HepG2 (cell line): ENCODE results near the gene TP73. TPM values are rescaled to one million over a fixed set of nuclear protein-coding genes. Genes with fewer than 3 reads are reported as not detected.

Experiments used
- ATM ChIP-seq: fragments of 450-650 bp; IDR thresholded peaks from 2 replicates; pipeline ENCODE4 v1.7.1; 2017; ENCODE audit warnings: mild to moderate bottlenecking, borderline replicate concordance
- HES4 ChIP-seq: sonication (generic); formaldehyde crosslinking; IDR thresholded peaks from 2 replicates; pipeline ENCODE4 v1.9.0; 2021; ENCODE audit warnings: mild to moderate bottlenecking, missing genetic modification reagents, borderline replicate concordance
- HNRNPH1 ChIP-seq: fragments of 200-400 bp; formaldehyde crosslinking; optimal IDR thresholded peaks from 2 replicates; pipeline ENCODE3; 2017; ENCODE audit warnings: mild to moderate bottlenecking, low read depth, low read length
- KDM2A ChIP-seq: sonication (generic); formaldehyde crosslinking; IDR thresholded peaks from 2 replicates; pipeline ENCODE4 v1.4.0; 2020; ENCODE audit warnings: low read depth, missing genetic modification reagents, borderline replicate concordance
- KLF12 ChIP-seq: sonication (generic); formaldehyde crosslinking; IDR thresholded peaks from 2 replicates; pipeline ENCODE4 v1.4.0; 2020; ENCODE audit warnings: missing genetic modification reagents, borderline replicate concordance
- RBFOX2 ChIP-seq: fragments of 200-400 bp; formaldehyde crosslinking; IDR thresholded peaks from 2 replicates; pipeline ENCODE4 v1.6.1; 2017; ENCODE audit warnings: low read depth, mild to moderate bottlenecking, low read length
- REPIN1 ChIP-seq: sonication (generic); formaldehyde crosslinking; IDR thresholded peaks from 2 replicates; pipeline ENCODE4 v1.8.0; 2022; ENCODE audit warnings: missing genetic modification reagents, low read depth, mild to moderate bottlenecking, borderline replicate concordance
- SRF ChIP-seq: IDR thresholded peaks from 2 replicates; pipeline ENCODE4 v1.6.1; 2011; ENCODE audit warnings: mild to moderate bottlenecking, low read depth, low read length, moderate library complexity
- SRSF9 ChIP-seq: fragments of 200-400 bp; formaldehyde crosslinking; IDR thresholded peaks from 2 replicates; pipeline ENCODE4 v1.6.1; 2018; ENCODE audit warnings: borderline replicate concordance, mild to moderate bottlenecking, low read depth, low read length; ENCODE audit not compliant: insufficient read depth, poor library complexity, severe bottlenecking
- XBP1 ChIP-seq: sonication (generic); formaldehyde crosslinking; IDR thresholded peaks from 2 replicates; pipeline ENCODE4 v1.5.0; 2020; ENCODE audit warnings: missing genetic modification reagents
- ZMYM2 ChIP-seq: sonication (generic); formaldehyde crosslinking; IDR thresholded peaks from 2 replicates; pipeline ENCODE4 v1.8.0; 2022; ENCODE audit warnings: mild to moderate bottlenecking, missing genetic modification reagents
- ZNF652 ChIP-seq: IDR thresholded peaks from 2 replicates; pipeline ENCODE4 v1.6.1; 2016; ENCODE audit warnings: low read depth, borderline replicate concordance
- ZNF746 ChIP-seq: sonication (generic); formaldehyde crosslinking; IDR thresholded peaks from 2 replicates; pipeline ENCODE4 v1.8.0; 2022; ENCODE audit warnings: mild to moderate bottlenecking, missing genetic modification reagents
- ZNF777 ChIP-seq: sonication (generic); formaldehyde crosslinking; IDR thresholded peaks from 2 replicates; pipeline ENCODE4 v1.4.0; 2020; ENCODE audit warnings: missing genetic modification reagents
- ZSCAN29 ChIP-seq: sonication (generic); formaldehyde crosslinking; conservative IDR thresholded peaks from 2 replicates; pipeline ENCODE4 v1.4.0; 2020; ENCODE audit warnings: mild to moderate bottlenecking, missing genetic modification reagents
- polyA plus RNA-seq, 8 experiments: library from polyadenylated mRNA; depleted of rRNA in 3 of 8; stranded (reverse) in 7 of 8; unstranded in 1 of 8; fragments of >200 nt; fragmentation: Illumina TruSeq in 4 of 8; extraction: Trizol in 4 of 8; gene quantifications; 2 replicates each; pipeline versions ENCODE4 v1.2.1 to v1.2.3, GENCODE V29; 2011 to 2016; ENCODE audit warnings: low read depth in 4 of 8, missing spikeins in 1 of 8, mixed read lengths in 1 of 8; ENCODE audit not compliant: insufficient read depth in 1 of 8
- total RNA-seq, 5 experiments: library from RNA; depleted of rRNA; stranded (reverse); fragments of >200 nt; fragmentation: Illumina TruSeq; extraction: Trizol; gene quantifications; 2 replicates each; pipeline ENCODE4 v1.2.3, GENCODE V29; 2016; ENCODE audit warnings: low read depth in 1 of 5
- TF ChIP-seq, protein P1 (sequence below), 2 experiments: sonication (generic) in 1 of 2; formaldehyde crosslinking in 1 of 2; IDR thresholded peaks; 2 replicates each; pipeline versions ENCODE4 v1.5.1 to v1.6.1; 2011 to 2020; ENCODE audit warnings: borderline replicate concordance in 1 of 2, low read depth in 1 of 2, low read length in 1 of 2, mild to moderate bottlenecking in 1 of 2, missing genetic modification reagents in 1 of 2, moderate library complexity in 1 of 2
- TF ChIP-seq, protein P2 (sequence below): sonication (generic); formaldehyde crosslinking; IDR thresholded peaks from 2 replicates; pipeline ENCODE4 v1.4.0; 2020; ENCODE audit warnings: mild to moderate bottlenecking, missing genetic modification reagents
- TF ChIP-seq, protein P3 (sequence below): sonication (generic); formaldehyde crosslinking; IDR thresholded peaks from 2 replicates; pipeline ENCODE4 v1.9.0; 2021; ENCODE audit warnings: missing genetic modification reagents, mild to moderate bottlenecking, borderline replicate concordance
- TF ChIP-seq, protein P4 (sequence below): fragments of 450-650 bp; IDR thresholded peaks from 2 replicates; pipeline ENCODE4 v1.6.1; 2017; ENCODE audit warnings: mild to moderate bottlenecking
- TF ChIP-seq, protein P5 (sequence below): sonication (generic); formaldehyde crosslinking; IDR thresholded peaks from 2 replicates; pipeline ENCODE4 v1.4.0; 2020; ENCODE audit warnings: missing genetic modification reagents, borderline replicate concordance

Gene TP73
- total and polyA plus RNA-seq, 2 of the 13 experiments (the other 11 are each of a cell fraction or from before 2014, with no cell fraction given) = 0.49 to 1.1 TPM

DNA sequence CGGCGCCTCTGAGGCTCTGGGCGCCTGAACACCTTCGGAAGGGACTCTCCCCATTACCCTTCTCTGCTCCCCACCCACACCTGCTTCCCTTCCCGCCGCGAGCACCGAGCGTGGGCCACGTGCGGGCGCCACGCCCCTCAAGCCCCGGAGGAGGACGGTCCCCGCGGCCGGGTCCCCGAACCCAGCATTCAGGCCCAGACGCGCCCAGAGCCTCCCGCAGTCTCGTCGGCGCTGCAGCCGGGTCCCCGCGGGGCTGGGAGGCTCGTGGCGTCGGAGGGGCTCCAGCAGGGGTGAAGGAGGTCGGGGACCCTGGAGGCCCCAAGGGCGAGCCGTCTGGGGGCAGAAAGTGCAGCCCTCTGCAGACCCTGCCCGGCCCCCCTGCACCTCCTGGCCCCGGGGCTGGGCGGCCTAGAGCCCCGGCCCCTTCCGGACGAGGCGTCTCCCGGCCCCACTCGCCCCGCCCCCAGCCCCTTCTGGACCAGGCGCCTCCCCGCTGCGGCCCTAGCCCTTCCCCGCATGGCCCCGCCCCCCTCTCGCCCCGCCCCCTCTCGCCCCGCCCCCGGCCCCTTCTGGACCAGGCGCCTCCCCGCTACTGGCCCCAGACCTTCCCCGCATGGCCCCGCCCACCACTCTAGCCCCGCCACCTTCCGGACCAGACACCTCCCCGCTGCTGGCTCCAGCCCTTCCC, 119.9 kb downstream of the TP73 start (continued):
- TF ChIP-seq, protein P1, sequence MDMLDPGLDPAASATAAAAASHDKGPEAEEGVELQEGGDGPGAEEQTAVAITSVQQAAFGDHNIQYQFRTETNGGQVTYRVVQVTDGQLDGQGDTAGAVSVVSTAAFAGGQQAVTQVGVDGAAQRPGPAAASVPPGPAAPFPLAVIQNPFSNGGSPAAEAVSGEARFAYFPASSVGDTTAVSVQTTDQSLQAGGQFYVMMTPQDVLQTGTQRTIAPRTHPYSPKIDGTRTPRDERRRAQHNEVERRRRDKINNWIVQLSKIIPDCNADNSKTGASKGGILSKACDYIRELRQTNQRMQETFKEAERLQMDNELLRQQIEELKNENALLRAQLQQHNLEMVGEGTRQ (IDR thresholded peaks at IDR 0.05; ENCODE audit: low read depth, low read length) = no peak
- TF ChIP-seq, protein P1 (CRISPR knock-in tag; IDR thresholded peaks at IDR 0.05; ENCODE audit: borderline replicate concordance) = 0 out of 2 replicates have a peak, but pooled peaks have one; percentile 37
- TF ChIP-seq ATM = no peak
- TF ChIP-seq, protein P2, sequence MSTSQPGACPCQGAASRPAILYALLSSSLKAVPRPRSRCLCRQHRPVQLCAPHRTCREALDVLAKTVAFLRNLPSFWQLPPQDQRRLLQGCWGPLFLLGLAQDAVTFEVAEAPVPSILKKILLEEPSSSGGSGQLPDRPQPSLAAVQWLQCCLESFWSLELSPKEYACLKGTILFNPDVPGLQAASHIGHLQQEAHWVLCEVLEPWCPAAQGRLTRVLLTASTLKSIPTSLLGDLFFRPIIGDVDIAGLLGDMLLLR (CRISPR knock-in tag) = peak; percentile 90
- TF ChIP-seq SRF = no peak
- TF ChIP-seq HNRNPH1 = no peak
- TF ChIP-seq ZNF777 = peak; percentile 72
- peak; percentile 62; the same call in 1 of the 2 replicates for TF ChIP-seq HES4
- no peak for TF ChIP-seq SRSF9
- TF ChIP-seq ZMYM2 = no peak
- no peak for TF ChIP-seq REPIN1
- TF ChIP-seq, protein P3, sequence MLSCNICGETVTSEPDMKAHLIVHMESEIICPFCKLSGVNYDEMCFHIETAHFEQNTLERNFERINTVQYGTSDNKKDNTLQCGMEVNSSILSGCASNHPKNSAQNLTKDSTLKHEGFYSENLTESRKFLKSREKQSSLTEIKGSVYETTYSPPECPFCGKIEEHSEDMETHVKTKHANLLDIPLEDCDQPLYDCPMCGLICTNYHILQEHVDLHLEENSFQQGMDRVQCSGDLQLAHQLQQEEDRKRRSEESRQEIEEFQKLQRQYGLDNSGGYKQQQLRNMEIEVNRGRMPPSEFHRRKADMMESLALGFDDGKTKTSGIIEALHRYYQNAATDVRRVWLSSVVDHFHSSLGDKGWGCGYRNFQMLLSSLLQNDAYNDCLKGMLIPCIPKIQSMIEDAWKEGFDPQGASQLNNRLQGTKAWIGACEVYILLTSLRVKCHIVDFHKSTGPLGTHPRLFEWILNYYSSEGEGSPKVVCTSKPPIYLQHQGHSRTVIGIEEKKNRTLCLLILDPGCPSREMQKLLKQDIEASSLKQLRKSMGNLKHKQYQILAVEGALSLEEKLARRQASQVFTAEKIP (CRISPR knock-in tag) = no peak
- TF ChIP-seq XBP1 (CRISPR knock-in tag) = no peak
- no peak for TF ChIP-seq ZNF652 (CRISPR knock-in tag)
- TF ChIP-seq RBFOX2 = peak; percentile 88
- TF ChIP-seq ZNF746 (CRISPR knock-in tag) = 0 out of 2 replicates have a peak, but pooled peaks have one; percentile 57
- no peak for TF ChIP-seq ZSCAN29 (CRISPR knock-in tag)
- no peak; the same call in 1 of the 2 replicates for TF ChIP-seq KDM2A (CRISPR knock-in tag)
- TF ChIP-seq, protein P4, sequence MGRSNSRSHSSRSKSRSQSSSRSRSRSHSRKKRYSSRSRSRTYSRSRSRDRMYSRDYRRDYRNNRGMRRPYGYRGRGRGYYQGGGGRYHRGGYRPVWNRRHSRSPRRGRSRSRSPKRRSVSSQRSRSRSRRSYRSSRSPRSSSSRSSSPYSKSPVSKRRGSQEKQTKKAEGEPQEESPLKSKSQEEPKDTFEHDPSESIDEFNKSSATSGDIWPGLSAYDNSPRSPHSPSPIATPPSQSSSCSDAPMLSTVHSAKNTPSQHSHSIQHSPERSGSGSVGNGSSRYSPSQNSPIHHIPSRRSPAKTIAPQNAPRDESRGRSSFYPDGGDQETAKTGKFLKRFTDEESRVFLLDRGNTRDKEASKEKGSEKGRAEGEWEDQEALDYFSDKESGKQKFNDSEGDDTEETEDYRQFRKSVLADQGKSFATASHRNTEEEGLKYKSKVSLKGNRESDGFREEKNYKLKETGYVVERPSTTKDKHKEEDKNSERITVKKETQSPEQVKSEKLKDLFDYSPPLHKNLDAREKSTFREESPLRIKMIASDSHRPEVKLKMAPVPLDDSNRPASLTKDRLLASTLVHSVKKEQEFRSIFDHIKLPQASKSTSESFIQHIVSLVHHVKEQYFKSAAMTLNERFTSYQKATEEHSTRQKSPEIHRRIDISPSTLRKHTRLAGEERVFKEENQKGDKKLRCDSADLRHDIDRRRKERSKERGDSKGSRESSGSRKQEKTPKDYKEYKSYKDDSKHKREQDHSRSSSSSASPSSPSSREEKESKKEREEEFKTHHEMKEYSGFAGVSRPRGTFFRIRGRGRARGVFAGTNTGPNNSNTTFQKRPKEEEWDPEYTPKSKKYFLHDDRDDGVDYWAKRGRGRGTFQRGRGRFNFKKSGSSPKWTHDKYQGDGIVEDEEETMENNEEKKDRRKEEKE = no peak
- TF ChIP-seq, protein P5, sequence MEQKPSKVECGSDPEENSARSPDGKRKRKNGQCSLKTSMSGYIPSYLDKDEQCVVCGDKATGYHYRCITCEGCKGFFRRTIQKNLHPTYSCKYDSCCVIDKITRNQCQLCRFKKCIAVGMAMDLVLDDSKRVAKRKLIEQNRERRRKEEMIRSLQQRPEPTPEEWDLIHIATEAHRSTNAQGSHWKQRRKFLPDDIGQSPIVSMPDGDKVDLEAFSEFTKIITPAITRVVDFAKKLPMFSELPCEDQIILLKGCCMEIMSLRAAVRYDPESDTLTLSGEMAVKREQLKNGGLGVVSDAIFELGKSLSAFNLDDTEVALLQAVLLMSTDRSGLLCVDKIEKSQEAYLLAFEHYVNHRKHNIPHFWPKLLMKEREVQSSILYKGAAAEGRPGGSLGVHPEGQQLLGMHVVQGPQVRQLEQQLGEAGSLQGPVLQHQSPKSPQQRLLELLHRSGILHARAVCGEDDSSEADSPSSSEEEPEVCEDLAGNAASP (CRISPR knock-in tag) = 0 out of 2 replicates have a peak, but pooled peaks have one; percentile 15
- TF ChIP-seq KLF12 = 0 out of 2 replicates have a peak, but pooled peaks have one; percentile 18
